Measurements from ENCODE around the gene FGD3.
"Not testable (repeated sequence)": the region's sequence is repeated elsewhere in the genome, so short reads cannot be mapped to it uniquely, and the experiment has no call there.

The FGD3 gene

DNA sequence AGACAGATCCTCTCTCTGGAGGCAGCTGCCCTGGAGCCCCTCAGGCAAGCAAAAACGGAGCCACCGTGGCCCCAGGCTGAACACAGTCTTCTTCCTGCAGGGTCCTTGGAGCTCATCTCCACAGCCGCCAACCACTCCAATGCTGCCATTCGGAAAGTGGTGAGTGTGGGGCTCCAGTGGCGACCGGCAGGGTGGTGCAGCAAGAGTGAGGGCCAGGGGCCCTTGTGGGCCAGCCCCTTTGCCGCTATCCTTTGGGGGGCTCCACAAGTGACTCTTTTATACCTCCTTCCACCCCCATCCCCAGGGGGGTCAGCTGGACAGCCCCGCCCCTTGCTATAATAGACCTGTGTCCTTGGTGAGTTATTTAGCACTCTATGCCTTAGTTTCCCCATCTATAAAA lies 63.8 kb downstream of the FGD3 start:
- DNase-seq: no peak

- DNase-seq: no peak
These were observed 65.9 kb downstream of the FGD3 start for GRCh38 chr9:93012963-93013855.

DNA sequence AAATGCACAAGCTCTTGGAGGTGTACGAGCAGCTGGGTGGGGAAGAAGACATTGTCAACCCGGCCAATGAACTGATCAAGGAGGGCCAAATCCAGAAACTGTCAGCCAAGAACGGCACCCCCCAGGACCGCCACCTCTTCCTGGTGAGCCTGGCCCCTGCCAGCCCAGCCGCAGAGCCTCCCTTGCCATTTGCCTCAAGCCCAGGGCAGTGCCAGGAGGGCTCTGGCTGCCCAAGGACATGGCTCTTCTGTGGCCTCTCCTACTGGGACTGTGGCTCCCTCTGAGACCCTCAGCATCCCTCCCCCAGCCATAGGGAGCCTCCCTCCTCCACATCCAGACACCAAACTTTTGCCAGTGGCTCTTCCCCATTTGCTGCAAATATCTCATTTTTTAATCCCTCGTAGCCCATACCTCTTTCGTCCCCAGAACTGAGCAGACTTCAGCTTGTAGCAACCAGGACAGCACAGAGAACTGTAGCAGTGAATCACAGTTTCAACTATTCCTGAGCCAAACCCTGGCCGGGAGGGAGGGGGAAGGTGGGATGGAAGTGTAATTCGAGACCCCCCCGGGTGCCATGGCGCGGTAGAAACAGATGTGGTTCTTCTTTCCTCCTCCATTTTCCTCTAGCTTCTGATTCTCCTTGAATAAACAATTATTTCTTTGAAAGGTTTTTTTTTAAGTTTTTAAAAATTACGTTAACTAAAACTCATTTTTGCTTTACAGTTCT lies 66.7 kb downstream of the FGD3 start:
- DNase-seq: no peak

DNA sequence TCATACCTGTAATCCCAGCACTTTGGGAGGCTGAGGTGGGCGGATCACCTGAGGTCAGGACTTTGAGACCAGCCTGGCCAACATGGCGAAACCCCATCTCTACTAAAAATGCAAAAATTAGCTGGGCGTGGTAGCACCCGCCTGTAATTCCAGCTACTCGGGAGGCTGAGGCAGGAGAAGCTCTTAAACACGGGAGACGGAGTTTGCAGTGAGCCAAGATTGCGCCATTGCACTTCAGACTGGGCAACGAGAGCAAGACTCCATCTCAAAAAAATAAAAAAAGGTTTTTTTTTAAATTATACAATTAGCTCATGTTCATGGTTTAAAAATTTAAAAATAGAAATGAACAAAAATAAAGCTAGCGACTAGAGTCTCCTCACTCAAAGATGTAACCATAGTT lies 67.9 kb downstream of the FGD3 start:
- DNase-seq: not testable (repeated sequence)

- no peak for DNase-seq
These were observed 70.3 kb downstream of the FGD3 start for GRCh38 chr9:93017621-93018020.

DNA sequence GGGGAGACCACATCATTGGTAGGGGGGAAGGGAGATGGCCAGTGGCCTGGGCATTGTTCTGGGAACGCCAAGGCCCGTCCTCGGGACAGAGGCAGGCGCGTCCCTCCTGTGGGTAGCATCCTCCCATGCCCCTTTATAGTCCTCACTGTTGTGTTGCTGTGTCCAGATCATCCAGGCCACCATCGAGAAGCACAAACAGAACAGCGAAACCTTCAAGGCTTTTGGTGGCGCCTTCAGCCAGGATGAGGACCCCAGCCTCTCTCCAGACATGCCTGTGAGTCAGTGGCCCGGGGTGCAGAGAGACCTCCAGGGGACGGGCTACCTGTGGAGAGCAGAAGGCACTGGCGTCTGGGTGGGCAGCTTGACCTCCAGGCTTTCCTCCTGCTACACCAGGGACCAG lies 72.8 kb downstream of the FGD3 start:
- no peak for DNase-seq

DNA sequence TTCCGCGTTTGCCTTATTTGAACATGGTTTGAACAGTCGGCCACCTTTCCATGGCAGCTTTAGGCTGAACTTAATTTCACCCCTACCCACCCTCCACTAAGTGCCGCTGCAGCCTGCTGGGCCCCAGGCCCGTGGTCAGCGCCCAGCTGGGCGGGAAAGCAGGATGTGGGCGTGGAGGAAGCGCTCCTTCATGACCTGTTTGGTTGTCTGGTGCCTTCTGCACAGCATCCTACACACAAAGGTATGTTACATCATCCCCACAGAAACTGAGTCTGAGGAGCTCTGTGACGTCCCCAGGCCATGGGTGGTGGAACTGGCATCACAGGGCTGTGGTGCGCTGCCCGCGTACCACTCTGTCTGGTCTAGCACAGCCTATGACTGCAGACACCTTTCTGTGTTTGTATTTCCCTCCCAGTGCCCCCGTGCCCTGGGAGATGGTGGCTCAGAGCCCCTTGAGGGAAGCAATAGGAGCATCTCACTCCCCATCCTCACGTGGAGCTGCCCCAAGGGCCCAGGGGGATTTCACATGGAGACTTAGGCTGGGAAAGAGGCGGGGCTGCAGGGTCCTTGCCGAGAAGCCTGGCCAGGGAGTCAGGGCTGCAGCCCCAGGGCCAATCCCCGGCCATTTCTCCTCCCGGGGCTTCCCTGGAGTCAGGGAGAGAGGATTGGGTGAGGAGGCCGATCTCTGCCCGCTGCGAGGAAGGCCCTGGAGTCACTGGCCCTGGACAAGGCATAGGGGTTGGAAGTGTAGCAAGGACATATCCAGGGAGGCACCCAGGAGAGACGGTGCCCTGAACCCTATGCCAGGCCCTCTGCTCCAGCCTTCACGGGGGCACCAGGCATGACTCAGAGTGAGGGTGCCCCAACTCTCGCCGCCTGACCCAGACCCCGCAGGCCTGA lies 73.7 kb downstream of the FGD3 start:
- no peak for DNase-seq

DNA sequence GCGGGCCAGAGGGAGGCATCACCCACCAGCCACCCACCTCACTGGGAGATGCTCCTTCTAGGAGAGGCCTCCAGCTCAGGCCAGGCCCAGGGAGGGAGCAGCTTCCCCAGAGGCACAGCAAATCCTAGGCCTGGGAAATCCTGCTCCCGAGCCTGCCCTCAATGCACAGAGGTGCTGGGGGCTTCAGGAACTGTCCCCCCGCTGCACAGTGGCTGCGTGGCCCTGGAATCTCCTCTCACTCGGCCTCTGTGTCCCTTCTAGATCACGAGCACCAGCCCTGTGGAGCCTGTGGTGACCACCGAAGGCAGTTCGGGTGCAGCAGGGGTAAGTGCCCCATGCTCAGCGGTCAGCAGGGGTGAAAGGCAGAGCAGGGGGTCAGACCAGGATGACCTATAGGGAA lies 74.7 kb downstream of the FGD3 start:
- no peak for DNase-seq

DNA sequence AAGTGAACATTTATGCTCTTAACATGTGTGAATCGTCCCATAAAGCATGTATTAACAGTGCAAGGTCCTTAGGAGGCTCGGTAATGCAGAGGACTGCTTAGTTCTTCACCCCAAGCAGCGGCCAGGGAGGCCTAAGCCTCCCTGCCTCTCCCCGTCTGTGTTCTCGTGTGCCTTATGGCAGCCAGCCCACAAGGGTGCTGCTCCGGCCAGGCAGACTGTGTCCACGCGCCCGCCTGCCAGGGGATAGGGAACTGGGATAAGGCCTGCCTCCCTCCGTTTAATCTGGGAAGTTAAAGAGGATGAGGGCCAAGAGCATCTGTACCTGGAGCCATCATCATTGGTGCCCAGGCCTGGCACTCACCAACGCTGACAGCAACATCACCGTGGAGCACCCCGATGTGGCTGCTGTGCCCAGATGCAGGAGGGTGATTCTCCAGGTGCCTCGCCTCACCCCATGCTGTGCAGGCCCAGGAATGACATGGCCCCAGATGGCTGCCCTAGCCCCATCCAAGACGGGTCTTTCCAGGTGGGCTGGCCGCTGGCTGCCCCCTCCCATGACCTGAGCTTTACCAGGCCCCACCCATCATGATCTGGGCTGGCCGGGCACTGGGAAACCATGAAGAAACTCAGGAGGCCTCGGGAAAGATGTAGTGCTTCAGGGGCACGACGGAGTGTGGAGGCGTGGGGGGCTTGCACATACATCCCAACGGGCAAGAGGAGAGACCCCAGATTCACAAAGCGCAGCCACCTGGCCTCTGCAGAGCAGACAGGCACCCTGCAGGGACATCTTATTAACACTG lies 75.6 kb downstream of the FGD3 start:
- DNase-seq: no peak

- no peak for DNase-seq
These were observed 76.1 kb downstream of the FGD3 start for GRCh38 chr9:93023521-93023815.

DNA sequence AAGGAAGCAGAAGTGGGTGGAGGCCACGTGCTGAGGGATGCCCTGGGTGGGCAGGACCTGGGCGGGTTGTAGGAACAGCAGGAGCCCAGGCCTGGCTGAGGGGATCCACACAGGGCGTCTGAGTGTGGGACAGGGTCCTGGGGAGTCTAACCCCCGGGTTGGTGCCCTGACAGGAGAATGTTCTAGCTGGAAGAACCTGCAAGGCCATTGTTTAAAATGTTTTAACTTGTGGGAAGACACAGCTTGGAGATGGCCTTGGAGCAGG lies 77.3 kb downstream of the FGD3 start:
- no peak for DNase-seq

DNA sequence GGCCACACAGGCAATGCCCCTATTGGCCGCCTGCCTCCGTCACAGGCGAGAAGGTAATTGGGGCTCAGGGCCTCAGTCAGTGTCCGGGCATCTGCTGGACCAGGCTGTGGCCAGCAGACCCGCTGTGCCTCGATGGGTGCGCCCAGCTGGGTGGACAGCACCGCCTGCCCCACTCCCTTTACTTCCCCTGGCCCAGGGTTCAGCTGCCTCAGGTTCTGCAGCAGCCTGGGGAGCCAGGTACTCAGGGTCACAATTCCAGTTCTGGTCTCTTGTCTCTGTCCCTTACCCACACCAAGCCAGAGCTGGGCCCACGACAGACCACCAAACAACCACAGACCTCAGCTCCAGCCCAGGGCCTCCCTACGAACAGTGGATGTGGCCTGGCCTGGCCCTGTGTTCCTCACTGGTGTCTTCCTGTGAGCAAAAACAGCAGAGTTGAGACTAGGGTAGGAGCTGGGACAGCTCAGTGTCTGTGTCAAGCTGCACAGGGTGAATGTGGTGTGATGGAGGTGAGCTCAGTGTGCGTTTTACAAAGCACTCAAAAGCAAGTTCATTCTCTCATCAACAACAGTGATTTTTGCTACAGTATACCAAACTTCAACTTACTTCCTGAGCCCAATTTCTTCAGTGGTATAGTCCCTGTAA lies 77.8 kb downstream of the FGD3 start:
- no peak for DNase-seq

- DNase-seq: no peak
These were observed 78.4 kb downstream of the FGD3 start for GRCh38 chr9:93025736-93026135.

- no peak for DNase-seq
These were observed 79.3 kb downstream of the FGD3 start for GRCh38 chr9:93026640-93027039.

GRCh38 chr9:93027750-93028149 lies 80.4 kb downstream of the FGD3 start:
- DNase-seq: no peak

DNA sequence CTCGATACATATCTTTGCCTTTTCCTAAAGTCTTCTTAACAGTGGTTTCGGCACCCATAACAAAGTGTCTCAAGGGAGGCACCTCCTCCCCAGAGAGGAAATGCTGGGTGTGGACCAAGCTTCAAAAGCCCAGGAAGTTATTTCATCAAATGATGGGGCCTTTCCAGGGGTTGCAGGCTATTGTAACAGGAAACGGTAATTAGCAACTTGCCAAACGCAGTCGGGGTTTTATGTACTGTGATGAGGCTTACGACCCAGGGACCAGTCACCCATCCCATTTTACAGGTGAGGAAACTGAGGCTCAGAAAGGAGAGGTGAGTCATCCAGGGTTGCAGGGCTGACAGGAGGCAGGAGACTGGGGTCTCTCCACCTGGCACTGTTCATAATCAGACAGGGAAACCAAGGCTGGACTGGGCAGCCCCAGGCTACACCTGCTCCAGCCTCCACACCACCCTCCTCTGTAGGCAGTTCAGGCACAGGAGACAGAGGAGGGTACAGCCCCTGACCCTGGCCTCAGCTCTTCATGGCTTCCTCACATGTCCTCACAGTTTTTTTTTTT lies 81.2 kb downstream of the FGD3 start:
- peak in 1 of 2 donors; percentile 21 for DNase-seq

- DNase-seq: no peak
These were observed 83.6 kb downstream of the FGD3 start for GRCh38 chr9:93030642-93031628.

DNA sequence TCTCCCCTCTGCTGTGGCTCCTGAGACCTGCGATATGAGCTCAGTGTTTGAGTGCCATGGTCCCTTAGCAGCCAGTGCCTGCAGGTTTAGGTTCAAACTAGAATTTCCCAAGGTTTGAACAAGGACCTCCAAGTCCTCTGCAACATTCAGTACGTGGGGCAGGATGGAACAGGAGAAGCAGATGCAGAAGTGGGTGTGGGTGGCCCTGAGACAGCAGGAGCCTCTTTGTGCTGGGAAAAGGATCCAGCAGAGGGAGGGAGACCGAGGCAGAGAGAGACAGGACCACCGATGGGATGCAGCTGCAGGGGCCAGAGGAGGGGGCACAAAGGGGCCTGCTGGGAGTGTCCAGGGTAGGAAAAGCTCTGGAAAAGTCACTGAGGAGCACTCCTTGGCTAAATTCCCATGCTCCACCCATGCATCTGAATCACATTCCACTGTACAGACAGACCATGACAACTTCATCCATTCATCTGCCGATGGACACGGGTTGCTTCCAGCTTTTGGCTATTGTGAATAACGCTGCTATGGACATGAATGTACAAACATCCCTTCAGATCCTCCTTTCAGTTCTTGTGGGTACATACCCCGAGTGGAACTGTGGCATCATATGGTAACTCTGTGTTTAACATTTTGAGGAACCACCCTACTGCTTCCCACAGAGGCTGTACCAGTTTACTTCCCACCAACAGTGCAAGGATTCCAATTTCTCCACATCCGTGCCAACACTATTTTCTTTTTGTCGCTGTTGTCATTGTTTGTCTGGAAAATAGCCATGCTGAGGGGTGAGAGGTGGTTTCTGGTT lies 84.5 kb downstream of the FGD3 start:
- DNase-seq: no peak

GRCh38 chr9:93032545-93032944 lies 85.2 kb downstream of the FGD3 start:
- DNase-seq: no peak

- no peak for DNase-seq
These were observed 86.2 kb downstream of the FGD3 start for GRCh38 chr9:93033531-93033930.

All from bone marrow (tissue), 2 donors.